ENCODE results near the gene TRPM4.

DNA sequence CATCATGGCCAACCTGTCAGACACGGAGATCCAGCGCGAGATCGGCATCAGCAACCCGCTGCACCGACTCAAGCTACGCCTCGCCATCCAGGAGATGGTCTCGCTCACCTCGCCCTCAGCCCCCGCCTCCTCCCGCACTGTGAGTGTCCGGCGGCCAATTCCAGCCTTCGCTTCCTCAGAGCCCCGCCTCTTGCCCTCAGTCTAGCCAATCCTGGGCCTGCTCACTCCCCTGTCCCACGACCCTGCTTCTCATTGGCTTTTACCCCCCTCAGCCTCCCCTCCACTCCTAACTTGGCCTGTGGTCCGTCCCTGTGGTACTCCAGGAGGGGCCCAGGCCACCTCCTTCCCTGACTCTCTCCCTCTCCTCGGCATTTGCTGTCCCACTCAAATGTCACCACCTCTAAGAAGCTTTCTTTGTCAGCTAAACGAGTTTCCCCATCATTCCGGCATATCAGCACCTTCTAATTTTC, 14.7 kb upstream of the TRPM4 start:
- TF ChIP-seq, protein P1, sequence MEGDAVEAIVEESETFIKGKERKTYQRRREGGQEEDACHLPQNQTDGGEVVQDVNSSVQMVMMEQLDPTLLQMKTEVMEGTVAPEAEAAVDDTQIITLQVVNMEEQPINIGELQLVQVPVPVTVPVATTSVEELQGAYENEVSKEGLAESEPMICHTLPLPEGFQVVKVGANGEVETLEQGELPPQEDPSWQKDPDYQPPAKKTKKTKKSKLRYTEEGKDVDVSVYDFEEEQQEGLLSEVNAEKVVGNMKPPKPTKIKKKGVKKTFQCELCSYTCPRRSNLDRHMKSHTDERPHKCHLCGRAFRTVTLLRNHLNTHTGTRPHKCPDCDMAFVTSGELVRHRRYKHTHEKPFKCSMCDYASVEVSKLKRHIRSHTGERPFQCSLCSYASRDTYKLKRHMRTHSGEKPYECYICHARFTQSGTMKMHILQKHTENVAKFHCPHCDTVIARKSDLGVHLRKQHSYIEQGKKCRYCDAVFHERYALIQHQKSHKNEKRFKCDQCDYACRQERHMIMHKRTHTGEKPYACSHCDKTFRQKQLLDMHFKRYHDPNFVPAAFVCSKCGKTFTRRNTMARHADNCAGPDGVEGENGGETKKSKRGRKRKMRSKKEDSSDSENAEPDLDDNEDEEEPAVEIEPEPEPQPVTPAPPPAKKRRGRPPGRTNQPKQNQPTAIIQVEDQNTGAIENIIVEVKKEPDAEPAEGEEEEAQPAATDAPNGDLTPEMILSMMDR (conservative IDR thresholded peaks at IDR 0.05 in 1 of 2, IDR thresholded peaks at IDR 0.05 in 1 of 2; ENCODE audit: extremely low read depth in 1 of 2, insufficient read depth in 1 of 2, low read depth in 1 of 2, low read length in 2 of 2): no peak
- TF ChIP-seq EZH2 (IDR thresholded peaks at IDR 0.05; ENCODE audit: borderline replicate concordance, low read length): no peak

Data from mammary epithelial cell (primary cell).